Endothelial cell of umbilical vein (primary cell): ENCODE results near the gene CDO1. TPM values are rescaled to one million over a fixed set of nuclear protein-coding genes. Genes with fewer than 3 reads are reported as not detected.

ENCODE experiments used
- BruUV-seq: library from RNA; stranded (reverse); fragments of 400-500 nt; replicated peaks from 2 replicates; lab custom pipeline; 2021; lab: Mats Ljungman, UMichigan
- CTCF ChIA-PET: fragments of 300-600, 350-600 bp; sonication (Branson Sonifier 250); formaldehyde crosslinking; loops from one replicate; lab custom pipeline; 2021; ENCODE audit warnings: antibody characterized with exemption, inconsistent platforms; lab: Charles Lee
- POLR2A ChIA-PET: fragments of 300-600, 350-600 bp; sonication (Branson Sonifier 250); formaldehyde crosslinking; loops from one replicate; lab custom pipeline; 2021; ENCODE audit warnings: antibody characterized with exemption, inconsistent platforms; lab: Charles Lee
- DNase-seq: peaks from one replicate; pipeline ENCODE4 v3.0.0-alpha.2; 2011; ENCODE audit warnings: low read depth, low spot score
- FAIRE-seq: peaks from 2 replicates; lab custom pipeline; 2011; peaks lifted over from hg19 to GRCh38; lab: Jason Lieb, UNC
- H2AFZ ChIP-seq: 2 replicates; pipeline ENCODE4 v1.6.0; 2012; ENCODE audit warnings: low read depth, low read length, control low read depth, inconsistent platforms
- H3K27ac ChIP-seq: 2 replicates; pipeline ENCODE4 v1.5.1; 2011; ENCODE audit warnings: low read depth, mild to moderate bottlenecking, control low read depth, low read length, moderate library complexity; ENCODE audit not compliant: insufficient read depth
- H3K27me3 ChIP-seq, 2 experiments: 2 replicates each; pipeline versions ENCODE4 v1.6.0 to v1.6.1; 2011; ENCODE audit warnings: low read length in 2 of 2, mixed read lengths in 1 of 2; ENCODE audit not compliant: control insufficient read depth in 2 of 2, insufficient read depth in 2 of 2
- H3K36me3 ChIP-seq, 2 experiments: 2 replicates in 1 of 2; 3 replicates in 1 of 2; pipeline ENCODE4 v1.5.1; 2011; ENCODE audit warnings: low read length in 2 of 2, mild to moderate bottlenecking in 1 of 2, moderate library complexity in 1 of 2; ENCODE audit not compliant: control insufficient read depth in 2 of 2, insufficient read depth in 2 of 2; ENCODE audit errors: extremely low read depth in 1 of 2
- H3K4me1 ChIP-seq: 3 replicates; pipeline ENCODE4 v1.5.1; 2011; ENCODE audit warnings: mild to moderate bottlenecking, low read length; ENCODE audit not compliant: control insufficient read depth, insufficient read depth; ENCODE audit errors: extremely low read depth
- H3K4me2 ChIP-seq: 2 replicates; pipeline ENCODE4 v1.6.1; 2011; ENCODE audit warnings: low read length, control low read depth, mixed read lengths; ENCODE audit not compliant: insufficient read depth
- H3K4me3 ChIP-seq, 3 experiments: fragments of 200-600 bp in 1 of 3; sonication (generic), shearing (Covaris generic) in 1 of 3; replicated peaks in 1 of 3; 2 replicates each; pipeline ENCODE4 v1.5.1; 2011 to 2016; ENCODE audit warnings: control low read depth in 3 of 3, low read length in 3 of 3, mild to moderate bottlenecking in 2 of 3, inconsistent platforms in 1 of 3, low read depth in 1 of 3, moderate library complexity in 1 of 3; ENCODE audit not compliant: insufficient read depth in 1 of 3
- H3K79me2 ChIP-seq: 2 replicates; pipeline ENCODE4 v1.6.0; 2012; ENCODE audit warnings: low read length, inconsistent platforms; ENCODE audit not compliant: control insufficient read depth, insufficient read depth
- H3K9ac ChIP-seq: replicated peaks from 2 replicates; pipeline ENCODE3; 2011; ENCODE audit warnings: low read length, control low read depth; ENCODE audit not compliant: insufficient read depth; ENCODE audit errors: extremely low read depth
- H3K9me1 ChIP-seq: replicated peaks from 3 replicates; pipeline ENCODE4 v1.6.0; 2011; ENCODE audit warnings: mild to moderate bottlenecking, low read length; ENCODE audit not compliant: control insufficient read depth, insufficient read depth; ENCODE audit errors: extremely low read depth
- H3K9me3 ChIP-seq: replicated peaks from 2 replicates; pipeline ENCODE4 v1.5.1; 2012; ENCODE audit warnings: low read length, inconsistent platforms; ENCODE audit not compliant: control insufficient read depth, insufficient read depth
- H4K20me1 ChIP-seq: replicated peaks from 2 replicates; pipeline ENCODE3; 2011; ENCODE audit warnings: mild to moderate bottlenecking, low read length; ENCODE audit not compliant: control insufficient read depth, insufficient read depth; ENCODE audit errors: extremely low read depth
- CTCF ChIP-seq, 2 donors: IDR thresholded peaks; 1 replicate in 1 of 2; 2 replicates in 1 of 2; pipeline ENCODE4 v1.5.1; 2011; ENCODE audit warnings: low read length in 2 of 2, mild to moderate bottlenecking in 2 of 2, moderate library complexity in 2 of 2, control low read depth in 1 of 2, inconsistent platforms in 1 of 2, low read depth in 1 of 2; ENCODE audit not compliant: insufficient read depth in 1 of 2; ENCODE audit errors: extremely low read depth in 1 of 2
- EZH2 ChIP-seq: IDR thresholded peaks from 2 replicates; pipeline ENCODE4 v1.6.1; 2012; ENCODE audit warnings: borderline replicate concordance, low read depth, mild to moderate bottlenecking, moderate library complexity, low read length, inconsistent platforms; ENCODE audit not compliant: severe bottlenecking
- FOS ChIP-seq: IDR thresholded peaks from 2 replicates; pipeline ENCODE4 v1.6.1; 2011; ENCODE audit warnings: mild to moderate bottlenecking, low read length, moderate library complexity, borderline replicate concordance; ENCODE audit not compliant: insufficient read depth
- GATA2 ChIP-seq: IDR thresholded peaks from 2 replicates; pipeline ENCODE4 v1.7.0; 2011; ENCODE audit warnings: low read depth, mild to moderate bottlenecking, moderate library complexity, mixed read lengths, low read length; ENCODE audit not compliant: insufficient read length, insufficient read depth
- JUN ChIP-seq: IDR thresholded peaks from 2 replicates; pipeline ENCODE4 v1.6.1; 2011; ENCODE audit warnings: borderline replicate concordance, low read depth; ENCODE audit not compliant: insufficient read length, insufficient read depth
- MAX ChIP-seq: IDR thresholded peaks from 2 replicates; pipeline ENCODE4 v1.6.1; 2011; ENCODE audit not compliant: insufficient read depth, insufficient read length
- MYC ChIP-seq: IDR thresholded peaks from one replicate; pipeline ENCODE4 v1.6.1; 2011; ENCODE audit warnings: mild to moderate bottlenecking, low read depth, low read length
- POLR2A ChIP-seq: IDR thresholded peaks from 2 replicates; pipeline ENCODE4 v1.6.1; 2012; ENCODE audit warnings: low read depth, mild to moderate bottlenecking, control low read depth, low read length
- POLR2AphosphoS5 ChIP-seq: IDR thresholded peaks from 2 replicates; pipeline ENCODE4 v1.6.1; 2012; ENCODE audit warnings: low read depth, mild to moderate bottlenecking, control low read depth, low read length, moderate library complexity; ENCODE audit not compliant: insufficient read depth
- dilution Hi-C: fragments of 300-500 bp; cut with MboI; formaldehyde crosslinking; loops from one replicate; pipeline ENCODE4 v1.15.0; 2019; ENCODE audit warnings: low sequenced_read_pairs; ENCODE audit not compliant: extremely low pct_ligation_motif_present
- intact Hi-C: fragments of 100-400 bp; cut with micrococcal nuclease; formaldehyde crosslinking; loops from one replicate; pipeline ENCODE4 v1.10.0; 2022
- polyA plus RNA-seq, 4 experiments: library from polyadenylated mRNA; depleted of rRNA in 3 of 4; stranded (reverse) in 3 of 4; unstranded in 1 of 4; fragments of >200 nt; gene quantifications; 2 replicates each; pipeline versions ENCODE4 v1.2.1 to v1.2.3, GENCODE V29; 2011 to 2012; ENCODE audit warnings: missing spikeins in 1 of 4
- total RNA-seq: library from RNA; stranded (reverse); gene quantifications from 2 replicates; pipeline ENCODE4 v1.2.3, GENCODE V29; 2021

The CDO1 gene
- total and polyA plus RNA-seq, 2 donors (not counting 3 experiments of a cell fraction or from before 2014, with no cell fraction given): 1.3 to 1.7 TPM

GRCh38 chr5:115787426-115787825, 29.0 kb downstream of the CDO1 start:
- ChIA-PET POLR2A (no interaction called here), CTCF (interaction anchor here (1.3 kb wide), 1 partner anchor 23 kb away, joined by 3 read pairs; no protein-coding TSS in a partner anchor)
- dilution Hi-C loops (no loop called here), intact Hi-C loops (no loop called here)
- no peak overlapping the region for H2AFZ ChIP-seq
- FAIRE-seq: no peak
- no peaks in the 10 kb centered on the region for H4K20me1 ChIP-seq
- H3K4me1 ChIP-seq: no peaks in the 10 kb centered on the region
- H3K36me3 ChIP-seq: no peaks in the 10 kb centered on the region
- no peak overlapping the region for H3K4me2 ChIP-seq
- DNase-seq: no peak
- TF ChIP-seq FOS (no peak), POLR2AphosphoS5 (no peak)
- no peak overlapping the region for H3K4me3 ChIP-seq
- H3K27ac ChIP-seq: no peak overlapping the region
- H3K79me2 ChIP-seq: no peaks in the 10 kb centered on the region
- no peaks in the 10 kb centered on the region for H3K9me3 ChIP-seq
- peaks cover 0 to 3% of the 10 kb centered on the region in 2 experiments for H3K27me3 ChIP-seq
- BruUV-seq: no TSS peak
- no peak overlapping the region for H3K9ac ChIP-seq
- H3K9me1 ChIP-seq: no peaks in the 10 kb centered on the region

GRCh38 chr5:115785381-115786065, 30.9 kb downstream of the CDO1 start:
- Histone ChIP-seq H3K9me1 (no peaks in the 10 kb centered on the region), H3K4me3 (no peak overlapping the region), H4K20me1 (no peaks in the 10 kb centered on the region), H3K4me1 (no peaks in the 10 kb centered on the region), H3K79me2 (no peaks in the 10 kb centered on the region), H3K9me3 (no peaks in the 10 kb centered on the region), H3K36me3 (no peaks in the 10 kb centered on the region), H2AFZ (no peak overlapping the region), H3K4me2 (no peak overlapping the region), H3K9ac (no peak overlapping the region), H3K27me3 (peaks cover 0 to 3% of the 10 kb centered on the region in 2 experiments), H3K27ac (no peak overlapping the region)
- TF ChIP-seq POLR2A (no peak), CTCF (IDR thresholded peaks at IDR 0.05; ENCODE audit: extremely low read depth in 1 of 2, insufficient read depth in 1 of 2, low read depth in 1 of 2, low read length in 2 of 2) (no peak), POLR2AphosphoS5 (no peak), GATA2 (no peak), MYC (no peak), EZH2 (no peak), MAX (no peak), JUN (no peak), FOS (no peak)
- ChIA-PET POLR2A (no interaction called here), CTCF (interaction anchor here (1.4 to 2.0 kb wide), 2 partner anchors 12 to 14 kb away, joined by 4 to 9 read pairs; no protein-coding TSS in a partner anchor)
- DNase-seq (no peak), FAIRE-seq (no peak)
- no TSS peak for BruUV-seq
- intact Hi-C loops: no loop called here
- dilution Hi-C loops: no loop called here
